HUES6 (cell line): ENCODE results near the gene CCDC88C.

Experiments
- H3K27ac ChIP-seq: 2 replicates; pipeline ENCODE4 v1.7.0; 2013; ENCODE audit warnings: low read depth, mild to moderate bottlenecking, low read length, inconsistent platforms
- H3K27me3 ChIP-seq: 2 replicates; pipeline ENCODE4 v1.6.1; 2013; ENCODE audit warnings: low read length; ENCODE audit not compliant: control insufficient read depth, insufficient read depth
- H3K36me3 ChIP-seq: 2 replicates; pipeline ENCODE4 v1.6.1; 2013; ENCODE audit warnings: low read length; ENCODE audit not compliant: control insufficient read depth, insufficient read depth
- H3K4me1 ChIP-seq: 2 replicates; pipeline ENCODE4 v1.6.1; 2013; ENCODE audit warnings: low read length; ENCODE audit not compliant: control insufficient read depth, insufficient read depth
- H3K4me3 ChIP-seq: 2 replicates; pipeline ENCODE4 v1.5.1; 2013; ENCODE audit warnings: low read depth, low read length
- H3K9ac ChIP-seq: one replicate; pipeline ENCODE4 v1.6.1; 2013; ENCODE audit warnings: mild to moderate bottlenecking, low read length
- H3K9me3 ChIP-seq: 2 replicates; pipeline ENCODE4 v1.6.1; 2013; ENCODE audit warnings: low read depth, low read length; ENCODE audit not compliant: control insufficient read depth, insufficient read depth

The CCDC88C gene

GRCh38 chr14:91290986-91291385 is 126.6 kb downstream of the CCDC88C start:
- H3K27ac ChIP-seq: no peak overlapping the region
- no peaks in the 10 kb centered on the region for H3K9me3 ChIP-seq
- no peak overlapping the region for H3K4me3 ChIP-seq
- peaks cover 76% of the 10 kb centered on the region for H3K36me3 ChIP-seq
- H3K4me1 ChIP-seq: no peaks in the 10 kb centered on the region
- H3K27me3 ChIP-seq: no peaks in the 10 kb centered on the region
- H3K9ac ChIP-seq: no peak overlapping the region

- H3K9me3 ChIP-seq: no peaks in the 10 kb centered on the region
- no peaks in the 10 kb centered on the region for H3K4me1 ChIP-seq
- no peak overlapping the region for H3K4me3 ChIP-seq
- H3K9ac ChIP-seq: no peak overlapping the region
- H3K27me3 ChIP-seq: no peaks in the 10 kb centered on the region
- no peak overlapping the region for H3K27ac ChIP-seq
- peaks cover 68% of the 10 kb centered on the region for H3K36me3 ChIP-seq
These were observed 128.2 kb downstream of the CCDC88C start for GRCh38 chr14:91289464-91289863.

GRCh38 chr14:91288876-91289275 is 128.7 kb downstream of the CCDC88C start:
- Histone ChIP-seq H3K27ac (no peak overlapping the region), H3K27me3 (no peaks in the 10 kb centered on the region), H3K4me1 (no peaks in the 10 kb centered on the region), H3K36me3 (peaks cover 64% of the 10 kb centered on the region), H3K9ac (no peak overlapping the region), H3K9me3 (no peaks in the 10 kb centered on the region), H3K4me3 (no peak overlapping the region)

GRCh38 chr14:91286530-91286937 is 131.1 kb downstream of the CCDC88C start:
- H3K36me3 ChIP-seq: peaks cover 58% of the 10 kb centered on the region
- H3K4me1 ChIP-seq: no peaks in the 10 kb centered on the region

GRCh38 chr14:91284791-91285548 is 132.7 kb downstream of the CCDC88C start:
- Histone ChIP-seq H3K9ac (no peak overlapping the region), H3K27me3 (no peaks in the 10 kb centered on the region), H3K27ac (no peak overlapping the region), H3K9me3 (no peaks in the 10 kb centered on the region), H3K4me1 (no peaks in the 10 kb centered on the region), H3K4me3 (no peak overlapping the region), H3K36me3 (peaks cover 58% of the 10 kb centered on the region)

More at GRCh38 chr14:91286530-91286937, 131.1 kb downstream of the CCDC88C start:
- Histone ChIP-seq H3K9ac (no peak overlapping the region), H3K27me3 (no peaks in the 10 kb centered on the region), H3K4me3 (no peak overlapping the region), H3K9me3 (no peaks in the 10 kb centered on the region), H3K27ac (no peak overlapping the region)

- no peak overlapping the region for H3K4me3 ChIP-seq
- no peaks in the 10 kb centered on the region for H3K27me3 ChIP-seq
- no peaks in the 10 kb centered on the region for H3K4me1 ChIP-seq
- H3K27ac ChIP-seq: no peak overlapping the region
- H3K9me3 ChIP-seq: no peaks in the 10 kb centered on the region
- H3K36me3 ChIP-seq: peaks cover 59% of the 10 kb centered on the region
- H3K9ac ChIP-seq: no peak overlapping the region
These were observed 133.4 kb downstream of the CCDC88C start for GRCh38 chr14:91284146-91284790.

GRCh38 chr14:91283666-91284065 is 134.0 kb downstream of the CCDC88C start:
- Histone ChIP-seq H3K4me1 (no peaks in the 10 kb centered on the region), H3K9me3 (no peaks in the 10 kb centered on the region), H3K36me3 (peaks cover 59% of the 10 kb centered on the region), H3K27me3 (no peaks in the 10 kb centered on the region), H3K27ac (no peak overlapping the region), H3K9ac (no peak overlapping the region), H3K4me3 (no peak overlapping the region)

- no peak overlapping the region for H3K27ac ChIP-seq
- H3K36me3 ChIP-seq: peaks cover 59% of the 10 kb centered on the region
- no peaks in the 10 kb centered on the region for H3K9me3 ChIP-seq
- H3K4me1 ChIP-seq: no peaks in the 10 kb centered on the region
- H3K4me3 ChIP-seq: no peak overlapping the region
- no peak overlapping the region for H3K9ac ChIP-seq
- no peaks in the 10 kb centered on the region for H3K27me3 ChIP-seq
These were observed 134.5 kb downstream of the CCDC88C start for GRCh38 chr14:91282954-91283645.

- Histone ChIP-seq H3K27ac (no peak overlapping the region), H3K27me3 (no peaks in the 10 kb centered on the region), H3K4me1 (no peaks in the 10 kb centered on the region), H3K9me3 (no peaks in the 10 kb centered on the region), H3K4me3 (no peak overlapping the region), H3K36me3 (peaks cover 67% of the 10 kb centered on the region), H3K9ac (no peak overlapping the region)
These were observed 136.3 kb downstream of the CCDC88C start for GRCh38 chr14:91281346-91281745.

- Histone ChIP-seq H3K4me1 (no peaks in the 10 kb centered on the region), H3K36me3 (peaks cover 69% of the 10 kb centered on the region), H3K9me3 (no peaks in the 10 kb centered on the region), H3K4me3 (no peak overlapping the region), H3K27me3 (no peaks in the 10 kb centered on the region), H3K27ac (no peak overlapping the region), H3K9ac (no peak overlapping the region)
These were observed 137.5 kb downstream of the CCDC88C start for GRCh38 chr14:91280129-91280528.

- Histone ChIP-seq H3K27me3 (no peaks in the 10 kb centered on the region), H3K4me1 (no peaks in the 10 kb centered on the region), H3K9me3 (no peaks in the 10 kb centered on the region), H3K9ac (no peak overlapping the region), H3K27ac (no peak overlapping the region), H3K36me3 (peaks cover 76% of the 10 kb centered on the region), H3K4me3 (no peak overlapping the region)
These were observed 138.3 kb downstream of the CCDC88C start for GRCh38 chr14:91279354-91279753.
